K562 (cell line): ENCODE measurements around the gene OARD1. TPM values are rescaled to one million over a fixed set of nuclear protein-coding genes. Genes with fewer than 3 reads are reported as not detected.

Experiments
- EZH2 ChIP-seq: IDR thresholded peaks from 2 replicates; pipeline ENCODE4 v1.6.1; 2012; ENCODE audit warnings: low read depth, mild to moderate bottlenecking, inconsistent platforms, low read length, borderline replicate concordance
- HDAC1 ChIP-seq, 2 experiments: fragments of 450-650 bp; IDR thresholded peaks; 2 replicates each; pipeline ENCODE4 v1.6.1; 2016 to 2017; ENCODE audit warnings: inconsistent platforms in 1 of 2, mild to moderate bottlenecking in 1 of 2, moderate library complexity in 1 of 2
- HIVEP1 ChIP-seq: fragments of 250-450 bp; sonication (Bioruptor Pico); IDR thresholded peaks from 2 replicates; pipeline ENCODE4 v1.4.0; 2020; ENCODE audit warnings: mild to moderate bottlenecking
- JUNB ChIP-seq: fragments of 450-650 bp; formaldehyde crosslinking; conservative IDR thresholded peaks from 2 replicates; pipeline ENCODE4 v1.4.0; 2020; ENCODE audit warnings: mild to moderate bottlenecking
- JUND ChIP-seq, 2 experiments: IDR thresholded peaks; 2 replicates in 1 of 2; 3 replicates in 1 of 2; pipeline ENCODE4 v1.6.1; 2011; ENCODE audit warnings: borderline replicate concordance in 2 of 2, low read depth in 2 of 2, low read length in 2 of 2, improper control_type of control experiment in 1 of 2, missing biosample characterization in 1 of 2, missing genetic modification characterization in 1 of 2, missing genetic modification reagents in 1 of 2
- KAT7 ChIP-seq: sonication (generic); formaldehyde crosslinking; IDR thresholded peaks from 2 replicates; pipeline ENCODE4 v1.8.0; 2022; ENCODE audit warnings: missing genetic modification reagents, mild to moderate bottlenecking, borderline replicate concordance
- LCOR ChIP-seq: sonication (generic); formaldehyde crosslinking; IDR thresholded peaks from 2 replicates; pipeline ENCODE4 v1.8.0; 2022; ENCODE audit warnings: mild to moderate bottlenecking, missing genetic modification reagents
- POLR2G ChIP-seq: fragments of 200-400 bp; formaldehyde crosslinking; IDR thresholded peaks from 2 replicates; pipeline ENCODE4 v1.6.1; 2017; ENCODE audit warnings: low read depth, mild to moderate bottlenecking, antibody characterized with exemption, low read length, moderate library complexity
- RBM14 ChIP-seq: fragments of 200-400 bp; formaldehyde crosslinking; IDR thresholded peaks from 2 replicates; pipeline ENCODE4 v1.6.1; 2018; ENCODE audit warnings: low read depth, mild to moderate bottlenecking, low read length, moderate library complexity, borderline replicate concordance; ENCODE audit not compliant: insufficient read depth
- RBM22 ChIP-seq: fragments of 200-400 bp; formaldehyde crosslinking; IDR thresholded peaks from 2 replicates; pipeline ENCODE4 v1.6.1; 2018; ENCODE audit warnings: low read length, low read depth; ENCODE audit not compliant: poor library complexity, severe bottlenecking
- RFX1 ChIP-seq: fragments of 450-650 bp; IDR thresholded peaks from 2 replicates; pipeline ENCODE4 v1.6.1; 2016; ENCODE audit warnings: mild to moderate bottlenecking, moderate library complexity
- SIN3B ChIP-seq: fragments of 450-650 bp; IDR thresholded peaks from 2 replicates; pipeline ENCODE4 v1.6.1; 2017; ENCODE audit warnings: low read depth, mild to moderate bottlenecking, moderate library complexity
- STAT5B ChIP-seq: fragments of 250-450 bp; sonication (Bioruptor Pico); IDR thresholded peaks from 2 replicates; pipeline ENCODE4 v1.8.0; 2021; ENCODE audit warnings: mild to moderate bottlenecking, inconsistent platforms
- U2AF2 ChIP-seq: fragments of 200-400 bp; formaldehyde crosslinking; optimal IDR thresholded peaks from 2 replicates; pipeline ENCODE3; 2017; ENCODE audit warnings: low read depth, mild to moderate bottlenecking, low read length
- ZNF124 ChIP-seq: sonication (generic); formaldehyde crosslinking; IDR thresholded peaks from 2 replicates; pipeline ENCODE4 v1.8.1; 2022; ENCODE audit warnings: missing genetic modification reagents
- ZNF253 ChIP-seq: fragments of 250-450 bp; sonication (Bioruptor Pico); conservative IDR thresholded peaks from 2 replicates; pipeline ENCODE4 v1.6.1; 2021; ENCODE audit warnings: mild to moderate bottlenecking
- ZNF408 ChIP-seq: fragments of 250-450 bp; sonication (Bioruptor Pico); IDR thresholded peaks from 2 replicates; pipeline ENCODE4 v1.4.0; 2020; ENCODE audit warnings: low read depth, mild to moderate bottlenecking, moderate library complexity
- ZNF79 ChIP-seq: fragments of 250-450 bp; sonication (Bioruptor Pico); IDR thresholded peaks from 2 replicates; pipeline ENCODE4 v1.4.0; 2020; ENCODE audit warnings: low read depth, mild to moderate bottlenecking, moderate library complexity
- ZZZ3 ChIP-seq: fragments of 450-650 bp; IDR thresholded peaks from 2 replicates; pipeline ENCODE4 v1.6.1; 2016; ENCODE audit warnings: antibody characterized with exemption, mild to moderate bottlenecking, moderate library complexity
- polyA plus RNA-seq, 8 experiments: library from polyadenylated mRNA; depleted of rRNA in 4 of 8; stranded (reverse) in 5 of 8; unstranded in 3 of 8; fragments of >200 nt; fragmentation: Nextera tagmentation in 2 of 8; fragmentation: Illumina TruSeq in 1 of 8; extraction: Ambion mirVana in 2 of 8; extraction: Trizol in 1 of 8; gene quantifications; 2 replicates each; pipeline versions ENCODE4 v1.2.1 to v1.2.3, GENCODE V29; 2011 to 2014; ENCODE audit warnings: inconsistent platforms in 1 of 8, missing spikeins in 1 of 8
- total RNA-seq, 7 experiments: library from RNA; depleted of rRNA in 6 of 7; stranded (reverse); fragments of >200 nt in 6 of 7; fragmentation: Illumina TruSeq in 2 of 7; extraction: Trizol in 2 of 7; gene quantifications; 2 replicates each; pipeline versions ENCODE4 v1.2.1 to v1.2.3, GENCODE V29; 2011 to 2021; ENCODE audit warnings: low replicate concordance in 1 of 7
- TF ChIP-seq, protein P1 (sequence below): fragments of 450-650 bp; formaldehyde crosslinking; conservative IDR thresholded peaks from 2 replicates; pipeline ENCODE4 v1.4.0; 2022; ENCODE audit warnings: mild to moderate bottlenecking, missing genetic modification characterization
- TF ChIP-seq, protein P2 (sequence below): fragments of 450-650 bp; formaldehyde crosslinking; IDR thresholded peaks from 2 replicates; pipeline ENCODE4 v1.4.0; 2020; ENCODE audit warnings: mild to moderate bottlenecking, mixed read lengths
- TF ChIP-seq, protein P3 (sequence below): fragments of 450-650 bp; IDR thresholded peaks from 2 replicates; pipeline ENCODE4 v1.6.1; 2016; ENCODE audit warnings: borderline replicate concordance

Gene OARD1
- total and polyA plus RNA-seq, 9 of the 15 experiments (the other 6 are each of a cell fraction or from before 2014, with no cell fraction given), result 43.4 to 88.3 (median 61.1) TPM

DNA sequence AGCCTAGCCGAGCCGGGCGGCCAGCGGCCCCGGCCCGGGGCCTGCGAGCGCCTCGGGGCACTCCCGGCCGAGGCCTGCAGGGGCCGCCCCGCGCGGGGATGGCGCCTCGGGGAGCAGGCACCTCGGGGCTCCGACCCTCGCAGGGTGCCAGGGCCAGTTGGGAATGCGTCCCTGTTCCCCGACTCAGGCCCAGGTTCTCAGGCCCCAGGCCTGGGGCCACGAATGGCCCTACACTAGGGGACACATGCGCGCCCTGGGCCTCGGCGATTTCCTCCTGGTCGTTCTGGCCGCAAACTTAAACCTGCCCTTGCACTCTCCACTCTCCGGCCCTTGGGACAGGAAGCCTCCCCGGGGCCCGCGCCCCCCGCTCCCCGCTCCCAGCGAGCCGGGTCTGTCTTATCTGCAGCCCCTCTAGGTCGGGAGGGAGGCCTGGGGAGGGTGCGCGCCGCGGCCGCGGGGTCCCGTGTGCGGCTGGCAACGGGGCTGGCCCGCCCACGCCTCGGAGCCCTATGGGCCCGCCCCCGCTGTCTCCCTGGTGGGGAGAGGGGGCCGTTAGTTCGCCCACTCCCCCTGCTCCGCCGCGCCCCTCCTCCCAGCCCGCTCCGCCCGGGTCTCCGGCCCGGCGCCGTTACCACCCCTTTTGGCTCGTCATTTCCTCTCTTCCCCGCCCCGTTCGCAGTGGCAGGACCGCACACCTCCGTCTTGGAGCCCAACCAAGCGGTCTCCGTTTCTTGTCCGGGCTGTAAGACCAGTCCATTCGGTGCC, 1.2 kb upstream of the OARD1 start (continued):
- TF ChIP-seq JUND (IDR thresholded peaks at IDR 0.05; ENCODE audit: borderline replicate concordance, low read depth, low read length) (peak; percentile 44), JUND (tag; IDR thresholded peaks at IDR 0.05; ENCODE audit: borderline replicate concordance, low read depth, low read length) (no peak; the same call in 2 of the 3 replicates), STAT5B (no peak), RBM14 (peak; percentile 95; the same call in 1 of the 2 replicates), HIVEP1 (CRISPR knock-in tag) (no peak), POLR2G (peak; percentile 94), ZNF79 (CRISPR knock-in tag) (no peak), RBM22 (peak; percentile 84), LCOR (no peak), HDAC1 (IDR thresholded peaks at IDR 0.05) (peak in 1 of 2 experiments; percentile 46; a peak in 1 of 4 replicates), RFX1 (no peak), SIN3B (peak; percentile 85), ZNF408 (no peak), U2AF2 (no peak), KAT7 (CRISPR knock-in tag) (peak; percentile 52; the same call in 1 of the 2 replicates), EZH2 (no peak), JUNB (no peak), ZNF253 (CRISPR knock-in tag) (no peak), ZZZ3 (no peak), ZNF124 (CRISPR knock-in tag) (no peak)
- TF ChIP-seq, protein P1, sequence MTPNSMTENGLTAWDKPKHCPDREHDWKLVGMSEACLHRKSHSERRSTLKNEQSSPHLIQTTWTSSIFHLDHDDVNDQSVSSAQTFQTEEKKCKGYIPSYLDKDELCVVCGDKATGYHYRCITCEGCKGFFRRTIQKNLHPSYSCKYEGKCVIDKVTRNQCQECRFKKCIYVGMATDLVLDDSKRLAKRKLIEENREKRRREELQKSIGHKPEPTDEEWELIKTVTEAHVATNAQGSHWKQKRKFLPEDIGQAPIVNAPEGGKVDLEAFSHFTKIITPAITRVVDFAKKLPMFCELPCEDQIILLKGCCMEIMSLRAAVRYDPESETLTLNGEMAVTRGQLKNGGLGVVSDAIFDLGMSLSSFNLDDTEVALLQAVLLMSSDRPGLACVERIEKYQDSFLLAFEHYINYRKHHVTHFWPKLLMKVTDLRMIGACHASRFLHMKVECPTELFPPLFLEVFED (CRISPR knock-in tag), result no peak
- TF ChIP-seq, protein P2, sequence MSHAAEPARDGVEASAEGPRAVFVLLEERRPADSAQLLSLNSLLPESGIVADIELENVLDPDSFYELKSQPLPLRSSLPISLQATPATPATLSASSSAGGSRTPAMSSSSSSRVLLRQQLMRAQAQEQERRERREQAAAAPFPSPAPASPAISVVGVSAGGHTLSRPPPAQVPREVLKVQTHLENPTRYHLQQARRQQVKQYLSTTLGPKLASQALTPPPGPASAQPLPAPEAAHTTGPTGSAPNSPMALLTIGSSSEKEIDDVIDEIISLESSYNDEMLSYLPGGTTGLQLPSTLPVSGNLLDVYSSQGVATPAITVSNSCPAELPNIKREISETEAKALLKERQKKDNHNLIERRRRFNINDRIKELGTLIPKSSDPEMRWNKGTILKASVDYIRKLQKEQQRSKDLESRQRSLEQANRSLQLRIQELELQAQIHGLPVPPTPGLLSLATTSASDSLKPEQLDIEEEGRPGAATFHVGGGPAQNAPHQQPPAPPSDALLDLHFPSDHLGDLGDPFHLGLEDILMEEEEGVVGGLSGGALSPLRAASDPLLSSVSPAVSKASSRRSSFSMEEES (CRISPR knock-in tag), result no peak
- TF ChIP-seq, protein P3, sequence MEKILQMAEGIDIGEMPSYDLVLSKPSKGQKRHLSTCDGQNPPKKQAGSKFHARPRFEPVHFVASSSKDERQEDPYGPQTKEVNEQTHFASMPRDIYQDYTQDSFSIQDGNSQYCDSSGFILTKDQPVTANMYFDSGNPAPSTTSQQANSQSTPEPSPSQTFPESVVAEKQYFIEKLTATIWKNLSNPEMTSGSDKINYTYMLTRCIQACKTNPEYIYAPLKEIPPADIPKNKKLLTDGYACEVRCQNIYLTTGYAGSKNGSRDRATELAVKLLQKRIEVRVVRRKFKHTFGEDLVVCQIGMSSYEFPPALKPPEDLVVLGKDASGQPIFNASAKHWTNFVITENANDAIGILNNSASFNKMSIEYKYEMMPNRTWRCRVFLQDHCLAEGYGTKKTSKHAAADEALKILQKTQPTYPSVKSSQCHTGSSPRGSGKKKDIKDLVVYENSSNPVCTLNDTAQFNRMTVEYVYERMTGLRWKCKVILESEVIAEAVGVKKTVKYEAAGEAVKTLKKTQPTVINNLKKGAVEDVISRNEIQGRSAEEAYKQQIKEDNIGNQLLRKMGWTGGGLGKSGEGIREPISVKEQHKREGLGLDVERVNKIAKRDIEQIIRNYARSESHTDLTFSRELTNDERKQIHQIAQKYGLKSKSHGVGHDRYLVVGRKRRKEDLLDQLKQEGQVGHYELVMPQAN, result 0 out of 2 replicates have a peak, but pooled peaks have one; percentile 22
